Endothelial cell of umbilical vein (primary cell): ENCODE data around the gene CDK5.

ENCODE experiments used
- EZH2 ChIP-seq: IDR thresholded peaks from 2 replicates; pipeline ENCODE4 v1.6.1; 2012; ENCODE audit warnings: borderline replicate concordance, low read depth, mild to moderate bottlenecking, moderate library complexity, low read length, inconsistent platforms; ENCODE audit not compliant: severe bottlenecking
- FOS ChIP-seq: IDR thresholded peaks from 2 replicates; pipeline ENCODE4 v1.6.1; 2011; ENCODE audit warnings: mild to moderate bottlenecking, low read length, moderate library complexity, borderline replicate concordance; ENCODE audit not compliant: insufficient read depth
- GATA2 ChIP-seq: IDR thresholded peaks from 2 replicates; pipeline ENCODE4 v1.7.0; 2011; ENCODE audit warnings: low read depth, mild to moderate bottlenecking, moderate library complexity, mixed read lengths, low read length; ENCODE audit not compliant: insufficient read length, insufficient read depth
- JUN ChIP-seq: IDR thresholded peaks from 2 replicates; pipeline ENCODE4 v1.6.1; 2011; ENCODE audit warnings: borderline replicate concordance, low read depth; ENCODE audit not compliant: insufficient read length, insufficient read depth
- MYC ChIP-seq: IDR thresholded peaks from one replicate; pipeline ENCODE4 v1.6.1; 2011; ENCODE audit warnings: mild to moderate bottlenecking, low read depth, low read length
- POLR2A ChIP-seq: IDR thresholded peaks from 2 replicates; pipeline ENCODE4 v1.6.1; 2012; ENCODE audit warnings: low read depth, mild to moderate bottlenecking, control low read depth, low read length
- POLR2AphosphoS5 ChIP-seq: IDR thresholded peaks from 2 replicates; pipeline ENCODE4 v1.6.1; 2012; ENCODE audit warnings: low read depth, mild to moderate bottlenecking, control low read depth, low read length, moderate library complexity; ENCODE audit not compliant: insufficient read depth
- TF ChIP-seq, protein P1 (sequence below), 2 donors: IDR thresholded peaks; 1 replicate in 1 of 2; 2 replicates in 1 of 2; pipeline ENCODE4 v1.5.1; 2011; ENCODE audit warnings: low read length in 2 of 2, mild to moderate bottlenecking in 2 of 2, moderate library complexity in 2 of 2, control low read depth in 1 of 2, inconsistent platforms in 1 of 2, low read depth in 1 of 2; ENCODE audit not compliant: insufficient read depth in 1 of 2; ENCODE audit errors: extremely low read depth in 1 of 2
- TF ChIP-seq, protein P2 (sequence below): IDR thresholded peaks from 2 replicates; pipeline ENCODE4 v1.6.1; 2011; ENCODE audit not compliant: insufficient read depth, insufficient read length

DNA sequence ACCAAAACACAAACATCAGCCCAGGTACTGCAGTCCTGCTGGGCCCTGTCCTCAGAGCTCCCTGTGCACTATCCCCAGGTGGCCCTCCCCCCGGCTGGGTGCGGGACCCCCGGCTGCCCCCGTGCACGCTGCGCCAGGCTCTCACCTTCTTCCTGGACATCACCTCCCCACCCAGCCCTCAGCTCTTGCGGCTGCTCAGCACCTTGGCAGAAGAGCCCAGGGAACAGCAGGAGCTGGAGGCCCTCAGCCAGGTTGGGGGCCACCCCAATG is 47.7 kb downstream of the CDK5 start:
- TF ChIP-seq, protein P1, sequence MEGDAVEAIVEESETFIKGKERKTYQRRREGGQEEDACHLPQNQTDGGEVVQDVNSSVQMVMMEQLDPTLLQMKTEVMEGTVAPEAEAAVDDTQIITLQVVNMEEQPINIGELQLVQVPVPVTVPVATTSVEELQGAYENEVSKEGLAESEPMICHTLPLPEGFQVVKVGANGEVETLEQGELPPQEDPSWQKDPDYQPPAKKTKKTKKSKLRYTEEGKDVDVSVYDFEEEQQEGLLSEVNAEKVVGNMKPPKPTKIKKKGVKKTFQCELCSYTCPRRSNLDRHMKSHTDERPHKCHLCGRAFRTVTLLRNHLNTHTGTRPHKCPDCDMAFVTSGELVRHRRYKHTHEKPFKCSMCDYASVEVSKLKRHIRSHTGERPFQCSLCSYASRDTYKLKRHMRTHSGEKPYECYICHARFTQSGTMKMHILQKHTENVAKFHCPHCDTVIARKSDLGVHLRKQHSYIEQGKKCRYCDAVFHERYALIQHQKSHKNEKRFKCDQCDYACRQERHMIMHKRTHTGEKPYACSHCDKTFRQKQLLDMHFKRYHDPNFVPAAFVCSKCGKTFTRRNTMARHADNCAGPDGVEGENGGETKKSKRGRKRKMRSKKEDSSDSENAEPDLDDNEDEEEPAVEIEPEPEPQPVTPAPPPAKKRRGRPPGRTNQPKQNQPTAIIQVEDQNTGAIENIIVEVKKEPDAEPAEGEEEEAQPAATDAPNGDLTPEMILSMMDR (IDR thresholded peaks at IDR 0.05; ENCODE audit: extremely low read depth in 1 of 2, insufficient read depth in 1 of 2, low read depth in 1 of 2, low read length in 2 of 2), result no peak
- TF ChIP-seq POLR2A (no peak), POLR2AphosphoS5 (no peak), EZH2 (no peak), GATA2 (no peak), MYC (no peak), FOS (no peak), JUN (no peak)
- TF ChIP-seq, protein P2, sequence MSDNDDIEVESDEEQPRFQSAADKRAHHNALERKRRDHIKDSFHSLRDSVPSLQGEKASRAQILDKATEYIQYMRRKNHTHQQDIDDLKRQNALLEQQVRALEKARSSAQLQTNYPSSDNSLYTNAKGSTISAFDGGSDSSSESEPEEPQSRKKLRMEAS, result no peak
